PC-3 (cell line): Measurements from ENCODE around the gene FAM83E. TPM values are rescaled to one million over a fixed set of nuclear protein-coding genes. Genes with fewer than 3 reads are reported as not detected.
A peak's percentile ranks its signal among the peaks of the same experiment; 100 is the strongest.

Experiments
- ATAC-seq: fragments of 200-7000 bp; cut with Tn5 transposase; 2 replicates; pipeline ENCODE4 v1.9.1; 2020; ENCODE audit warnings: mild to moderate bottlenecking, moderate library complexity
- BruUV-seq: library from RNA; stranded (reverse); fragments of 400-500 nt; replicated peaks from 2 replicates; lab custom pipeline; 2021; lab: Mats Ljungman, UMichigan
- CTCF ChIA-PET: fragments of 300-600 bp; sonication (Branson Sonifier 250); formaldehyde crosslinking; loops from one replicate; lab custom pipeline; 2022; ENCODE audit warnings: antibody characterized with exemption; lab: Charles Lee
- POLR2A ChIA-PET: fragments of 300-600 bp; sonication (Branson Sonifier 250); formaldehyde crosslinking; loops from one replicate; lab custom pipeline; 2022; ENCODE audit warnings: antibody characterized with exemption; ENCODE audit not compliant: unreplicated experiment; lab: Charles Lee
- DNase-seq: peaks from one replicate; pipeline ENCODE4 v3.0.0-alpha.2; 2015
- H2AFZ ChIP-seq: fragments of 300-600 bp; sonication (generic); 2 replicates; pipeline ENCODE4 v1.6.0; 2016; ENCODE audit warnings: antibody characterized with exemption, low read length
- H3F3A ChIP-seq: fragments of 300-600 bp; sonication (generic); one replicate; pipeline ENCODE4 v1.6.0; 2017; ENCODE audit warnings: antibody characterized with exemption, low read length, control low read depth, mild to moderate bottlenecking; ENCODE audit not compliant: unreplicated experiment
- H3K27ac ChIP-seq: fragments of 300-600 bp; sonication (generic); 2 replicates; pipeline ENCODE4 v1.5.1; 2016; ENCODE audit warnings: mild to moderate bottlenecking, low read length
- H3K27me3 ChIP-seq: fragments of 300-600 bp; sonication (generic); 2 replicates; pipeline ENCODE4 v1.6.1; 2016; ENCODE audit warnings: low read length, mixed read lengths
- H3K36me3 ChIP-seq: fragments of 300-600 bp; sonication (generic); 2 replicates; pipeline ENCODE4 v1.6.1; 2016; ENCODE audit warnings: low read depth, mixed run types, low read length, mixed read lengths
- H3K4me1 ChIP-seq: fragments of 300-600 bp; sonication (generic); 2 replicates; pipeline ENCODE4 v1.5.1; 2016; ENCODE audit warnings: low read length; ENCODE audit not compliant: insufficient read depth
- H3K4me2 ChIP-seq: fragments of 300-600 bp; sonication (generic); 2 replicates; pipeline ENCODE4 v1.6.0; 2016; ENCODE audit warnings: low read length
- H3K4me3 ChIP-seq: fragments of 300-600 bp; sonication (generic); 2 replicates; pipeline ENCODE4 v1.5.1; 2016; ENCODE audit warnings: mild to moderate bottlenecking, low read length, mixed read lengths
- H3K79me2 ChIP-seq: fragments of 300-600 bp; sonication (generic); 2 replicates; pipeline ENCODE4 v1.6.1; 2017; ENCODE audit warnings: low read length, mixed read lengths
- H3K9ac ChIP-seq: fragments of 300-600 bp; sonication (generic); 2 replicates; pipeline ENCODE4 v1.6.0; 2016; ENCODE audit warnings: mild to moderate bottlenecking, low read length
- H3K9me2 ChIP-seq: fragments of 300-600 bp; sonication (generic); replicated peaks from 2 replicates; pipeline ENCODE4 v1.6.1; 2016; ENCODE audit warnings: mixed run types, low read length, mixed read lengths
- H3K9me3 ChIP-seq: fragments of 300-600 bp; sonication (generic); 2 replicates; pipeline ENCODE4 v1.6.1; 2016; ENCODE audit warnings: low read length, mixed read lengths
- H4K20me1 ChIP-seq: fragments of 300-600 bp; sonication (generic); 2 replicates; pipeline ENCODE4 v1.6.1; 2016; ENCODE audit warnings: low read length, mixed read lengths
- EZH2 ChIP-seq: fragments of 300-600 bp; sonication (generic); IDR thresholded peaks from one replicate; pipeline ENCODE4 v1.6.1; 2017; ENCODE audit warnings: antibody characterized with exemption, mild to moderate bottlenecking, low read length; ENCODE audit not compliant: unreplicated experiment
- EZH2phosphoT487 ChIP-seq: fragments of 300-600 bp; sonication (generic); IDR thresholded peaks from 2 replicates; pipeline ENCODE4 v1.6.1; 2018; ENCODE audit warnings: mild to moderate bottlenecking, antibody characterized with exemption, low read length, borderline replicate concordance
- intact Hi-C: fragments of 100-400 bp; cut with micrococcal nuclease; formaldehyde crosslinking; loops from 2 replicates; pipeline ENCODE4 v1.9.0; 2023
- total RNA-seq: library from RNA; depleted of rRNA; stranded (reverse); fragments of >200 nt; gene quantifications from 2 replicates; pipeline ENCODE4 v1.2.3, GENCODE V29; 2014
- TF ChIP-seq, protein P1 (sequence below): fragments of 300-600 bp; sonication (generic); conservative IDR thresholded peaks from 2 replicates; pipeline ENCODE4 v1.5.1; 2017; ENCODE audit warnings: antibody characterized with exemption, low read depth, mild to moderate bottlenecking, low read length

FAM83E gene
- total RNA-seq, 1 experiment from 2014 or later, result 4.6 TPM

DNA sequence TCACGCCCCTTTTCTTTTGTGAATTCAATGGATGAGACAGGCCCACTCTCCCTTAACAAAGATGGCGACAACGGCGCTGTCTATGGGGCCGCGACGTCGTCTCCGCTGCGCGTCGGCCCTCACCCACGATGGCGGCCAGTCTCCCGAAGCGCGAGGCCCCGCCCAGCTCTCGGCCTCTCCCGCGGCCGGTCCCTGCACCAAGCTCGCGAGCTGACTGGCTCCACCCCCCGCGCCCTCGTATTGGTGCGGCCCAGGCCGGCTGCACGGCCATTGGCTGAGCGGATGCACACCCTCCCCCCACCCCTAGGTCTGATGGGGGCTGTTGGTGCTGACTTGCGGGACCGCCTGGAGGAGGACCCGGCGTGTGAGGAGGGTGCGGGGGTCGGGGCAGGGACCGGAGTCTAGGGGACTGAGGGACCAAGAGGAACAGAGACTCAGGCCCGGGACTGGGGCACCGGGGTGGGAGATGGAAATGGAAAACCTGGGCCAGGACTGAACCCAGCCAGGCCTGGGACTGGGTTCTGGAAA lies 9.3 kb upstream of the FAM83E start:
- intact Hi-C loops, result no loop called here
- no peaks in the 10 kb centered on the region for H3K9me3 ChIP-seq
- H3K36me3 ChIP-seq, result no peaks in the 10 kb centered on the region
- no peak overlapping the region for H2AFZ ChIP-seq
- H3K9ac ChIP-seq, result no peak overlapping the region
- POLR2A ChIA-PET, result no interaction called here
- H4K20me1 ChIP-seq, result no peaks in the 10 kb centered on the region
- no peak overlapping the region for H3K4me2 ChIP-seq
- no peaks in the 10 kb centered on the region for H3F3A ChIP-seq
- no peak for TF ChIP-seq EZH2phosphoT487
- no peaks in the 10 kb centered on the region for H3K9me2 ChIP-seq
- no TSS peak for BruUV-seq
- H3K4me1 ChIP-seq, result 0 out of 2 replicates have a peak, but pooled peaks cover 7% of the 10 kb centered on the region
- H3K27me3 ChIP-seq, result no peaks in the 10 kb centered on the region
- no peak overlapping the region for H3K4me3 ChIP-seq
- H3K79me2 ChIP-seq, result peaks cover 8% of the 10 kb centered on the region
- no peak for ATAC-seq
- no peak overlapping the region for H3K27ac ChIP-seq
- CTCF ChIA-PET, result no interaction called here
- no peak for DNase-seq

DNA sequence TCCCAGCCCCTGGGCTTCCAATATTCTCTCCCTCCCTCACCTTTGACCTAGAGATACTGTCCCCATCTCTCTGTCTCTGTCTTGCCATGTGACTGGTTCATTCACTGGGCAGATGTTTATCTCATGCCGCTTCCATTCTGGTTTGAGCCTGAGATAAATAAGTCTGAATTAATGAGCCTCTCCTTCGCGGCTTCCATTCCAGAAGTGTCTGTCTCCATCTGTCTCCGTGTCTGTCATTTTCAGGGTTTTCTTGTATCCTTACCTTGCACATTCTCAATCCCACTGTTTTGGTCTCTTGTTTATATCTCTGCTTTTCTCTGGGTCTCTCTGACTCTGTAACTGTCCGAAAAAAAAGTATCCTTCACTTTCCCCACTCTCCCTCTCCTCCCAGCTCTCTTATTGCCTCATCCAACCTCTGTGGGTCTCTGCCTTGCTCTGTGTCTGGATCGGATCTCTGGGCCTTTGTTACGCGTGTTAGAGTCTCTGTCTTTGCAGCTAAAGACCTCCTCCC lies 8.7 kb upstream of the FAM83E start:
- ATAC-seq, result no peak
- BruUV-seq, result no TSS peak
- no peak overlapping the region for H3K4me2 ChIP-seq
- H3K79me2 ChIP-seq, result peaks cover 12% of the 10 kb centered on the region
- TF ChIP-seq EZH2 (no peak), EZH2phosphoT487 (no peak)
- TF ChIP-seq, protein P1, sequence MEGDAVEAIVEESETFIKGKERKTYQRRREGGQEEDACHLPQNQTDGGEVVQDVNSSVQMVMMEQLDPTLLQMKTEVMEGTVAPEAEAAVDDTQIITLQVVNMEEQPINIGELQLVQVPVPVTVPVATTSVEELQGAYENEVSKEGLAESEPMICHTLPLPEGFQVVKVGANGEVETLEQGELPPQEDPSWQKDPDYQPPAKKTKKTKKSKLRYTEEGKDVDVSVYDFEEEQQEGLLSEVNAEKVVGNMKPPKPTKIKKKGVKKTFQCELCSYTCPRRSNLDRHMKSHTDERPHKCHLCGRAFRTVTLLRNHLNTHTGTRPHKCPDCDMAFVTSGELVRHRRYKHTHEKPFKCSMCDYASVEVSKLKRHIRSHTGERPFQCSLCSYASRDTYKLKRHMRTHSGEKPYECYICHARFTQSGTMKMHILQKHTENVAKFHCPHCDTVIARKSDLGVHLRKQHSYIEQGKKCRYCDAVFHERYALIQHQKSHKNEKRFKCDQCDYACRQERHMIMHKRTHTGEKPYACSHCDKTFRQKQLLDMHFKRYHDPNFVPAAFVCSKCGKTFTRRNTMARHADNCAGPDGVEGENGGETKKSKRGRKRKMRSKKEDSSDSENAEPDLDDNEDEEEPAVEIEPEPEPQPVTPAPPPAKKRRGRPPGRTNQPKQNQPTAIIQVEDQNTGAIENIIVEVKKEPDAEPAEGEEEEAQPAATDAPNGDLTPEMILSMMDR, result no peak
- no peak overlapping the region for H3K9ac ChIP-seq
- no peak overlapping the region for H3K27ac ChIP-seq
- DNase-seq, result no peak
- H3K9me3 ChIP-seq, result no peaks in the 10 kb centered on the region
- H3K4me1 ChIP-seq, result 0 out of 2 replicates have a peak, but pooled peaks cover 7% of the 10 kb centered on the region
- H2AFZ ChIP-seq, result no peak overlapping the region
- H3K36me3 ChIP-seq, result 0 out of 2 replicates have a peak, but pooled peaks cover under 1% of the 10 kb centered on the region
- H3K27me3 ChIP-seq, result no peaks in the 10 kb centered on the region
- H3K9me2 ChIP-seq, result no peaks in the 10 kb centered on the region
- H3F3A ChIP-seq, result no peaks in the 10 kb centered on the region
- intact Hi-C loops, result no loop called here
- no peaks in the 10 kb centered on the region for H4K20me1 ChIP-seq
- POLR2A ChIA-PET, result no interaction called here
- no peak overlapping the region for H3K4me3 ChIP-seq
- CTCF ChIA-PET, result no interaction called here

DNA sequence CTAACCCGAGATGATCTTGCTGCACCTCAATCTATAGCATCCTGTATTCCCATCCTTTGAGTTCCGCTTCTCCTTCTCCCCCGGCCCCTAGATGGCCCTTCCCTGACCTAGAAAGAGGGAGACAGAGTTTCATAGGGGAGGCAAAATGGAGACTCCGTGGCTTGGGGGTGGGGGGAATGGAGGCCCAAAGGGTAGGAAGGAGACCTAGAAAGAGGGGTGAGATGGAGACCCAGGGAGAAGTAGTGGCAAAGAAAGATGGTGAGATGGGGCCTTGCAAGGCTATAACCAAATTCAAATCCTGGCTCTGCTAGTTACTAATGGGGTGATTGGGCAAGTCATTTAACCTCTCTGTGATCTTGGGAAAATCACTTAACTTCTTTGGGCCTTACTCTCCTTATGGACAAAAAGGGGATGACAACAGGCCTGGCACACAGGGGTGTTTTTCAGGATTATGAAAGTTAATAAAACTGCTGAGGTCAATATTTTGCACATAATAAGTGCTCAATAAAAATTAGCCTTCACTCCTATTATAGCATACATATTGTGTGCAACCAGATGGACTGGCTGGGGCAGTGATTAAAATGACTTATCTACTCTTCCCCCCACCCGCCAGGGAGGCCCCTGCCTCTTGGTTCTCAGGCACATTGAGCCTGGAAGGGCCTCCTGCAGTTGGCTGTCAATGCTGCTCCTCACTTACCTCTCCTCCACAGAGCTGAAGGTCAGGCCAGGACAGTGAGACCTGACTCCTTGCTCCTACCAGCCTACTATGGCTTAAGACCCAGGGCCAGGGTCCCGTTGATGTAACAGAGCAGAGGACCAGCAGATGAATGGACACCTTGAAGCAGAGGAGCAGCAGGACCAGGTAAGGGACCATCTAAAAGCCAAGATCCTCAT lies 5.1 kb upstream of the FAM83E start:
- Histone ChIP-seq H3K9ac (peak overlapping the region; percentile 99), H3K4me1 (peaks cover 27% of the 10 kb centered on the region), H3K36me3 (peaks cover 35% of the 10 kb centered on the region), H3F3A (no peaks in the 10 kb centered on the region), H3K4me3 (peak overlapping the region; percentile 100), H4K20me1 (peaks cover 32% of the 10 kb centered on the region), H3K9me2 (no peaks in the 10 kb centered on the region), H2AFZ (peak overlapping the region; percentile 87), H3K27me3 (no peaks in the 10 kb centered on the region), H3K4me2 (peak overlapping the region; percentile 95), H3K27ac (peak overlapping the region; percentile 47), H3K79me2 (peaks cover 42% of the 10 kb centered on the region), H3K9me3 (no peaks in the 10 kb centered on the region)
- TF ChIP-seq EZH2phosphoT487, result no peak
- TF ChIP-seq, protein P1, result no peak
- no peak for TF ChIP-seq EZH2
- DNase-seq (no peak), ATAC-seq (no peak; the same call in 1 of the 2 replicates)
- ChIA-PET POLR2A (interaction anchor here (0.5 to 0.6 kb wide), 3 partner anchors 13 to 1302 kb away, joined by 3 to 8 read pairs (median 5); no protein-coding TSS in a partner anchor), CTCF (no interaction called here)
- TSS peak; percentile 85 for BruUV-seq
- intact Hi-C loops, result loop anchor here (1.0 kb wide), 1 partner anchor 17 kb away; the partner anchor contains the start of gene DBP
